Measurements from ENCODE around the gene FSIP1.

Gene FSIP1

DNA sequence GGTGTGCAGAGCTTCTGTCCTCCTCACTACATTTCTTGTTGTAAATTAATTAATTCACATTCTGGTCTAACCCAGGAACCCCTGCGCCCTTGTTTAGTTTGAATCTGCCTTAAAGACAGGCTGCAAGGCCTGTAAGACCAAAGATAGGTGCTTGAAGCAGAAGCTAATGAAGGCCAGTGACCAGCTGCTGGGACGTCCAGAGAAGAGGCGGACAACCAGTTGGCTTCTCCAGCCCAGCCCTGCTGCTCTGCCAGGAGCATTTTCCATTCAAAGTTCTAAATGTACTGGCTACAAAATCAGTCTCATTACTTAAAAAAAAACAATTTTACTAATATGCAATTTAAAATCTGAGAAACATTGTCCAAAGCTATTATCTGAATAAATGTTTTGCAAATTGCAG, 43.6 kb downstream of the FSIP1 start:
- Histone ChIP-seq H3K36me3 (ENCODE audit: low read depth) (no peaks in the 10 kb centered on the region), H3K4me1 (ENCODE audit: insufficient read depth, poor library complexity, severe bottlenecking) (no peaks in the 10 kb centered on the region), H3K9me3 (ENCODE audit: severe bottlenecking) (no peaks in the 10 kb centered on the region), H3K4me3 (ENCODE audit: severe bottlenecking) (no peak overlapping the region), H3K27me3 (ENCODE audit: insufficient read depth, poor library complexity, severe bottlenecking) (no peaks in the 10 kb centered on the region), H3K27ac (ENCODE audit: poor library complexity, severe bottlenecking) (no peak overlapping the region)
- no peak for ATAC-seq (ENCODE audit: low read depth)
- no peak for DNase-seq (ENCODE audit: low spot score)
- TF ChIP-seq, protein P1, sequence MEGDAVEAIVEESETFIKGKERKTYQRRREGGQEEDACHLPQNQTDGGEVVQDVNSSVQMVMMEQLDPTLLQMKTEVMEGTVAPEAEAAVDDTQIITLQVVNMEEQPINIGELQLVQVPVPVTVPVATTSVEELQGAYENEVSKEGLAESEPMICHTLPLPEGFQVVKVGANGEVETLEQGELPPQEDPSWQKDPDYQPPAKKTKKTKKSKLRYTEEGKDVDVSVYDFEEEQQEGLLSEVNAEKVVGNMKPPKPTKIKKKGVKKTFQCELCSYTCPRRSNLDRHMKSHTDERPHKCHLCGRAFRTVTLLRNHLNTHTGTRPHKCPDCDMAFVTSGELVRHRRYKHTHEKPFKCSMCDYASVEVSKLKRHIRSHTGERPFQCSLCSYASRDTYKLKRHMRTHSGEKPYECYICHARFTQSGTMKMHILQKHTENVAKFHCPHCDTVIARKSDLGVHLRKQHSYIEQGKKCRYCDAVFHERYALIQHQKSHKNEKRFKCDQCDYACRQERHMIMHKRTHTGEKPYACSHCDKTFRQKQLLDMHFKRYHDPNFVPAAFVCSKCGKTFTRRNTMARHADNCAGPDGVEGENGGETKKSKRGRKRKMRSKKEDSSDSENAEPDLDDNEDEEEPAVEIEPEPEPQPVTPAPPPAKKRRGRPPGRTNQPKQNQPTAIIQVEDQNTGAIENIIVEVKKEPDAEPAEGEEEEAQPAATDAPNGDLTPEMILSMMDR (IDR thresholded peaks at IDR 0.05; ENCODE audit: poor library complexity, severe bottlenecking): no peak

DNA sequence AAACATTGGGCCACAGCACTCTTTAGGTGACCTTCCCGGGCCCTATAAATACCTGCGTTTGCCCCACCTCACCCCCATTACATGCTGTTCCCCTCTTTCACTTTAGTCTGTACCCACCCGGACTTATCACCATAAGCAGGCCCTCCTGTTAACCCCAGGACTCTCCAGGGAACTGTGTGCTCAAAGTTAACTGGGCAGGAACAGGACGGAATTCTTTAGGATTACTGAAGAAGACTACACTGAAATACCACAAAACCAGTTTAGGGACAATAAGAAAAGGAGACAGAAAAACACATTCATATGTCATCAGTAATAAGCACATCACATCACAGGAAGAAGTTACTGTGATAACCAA, 45.5 kb downstream of the FSIP1 start:
- Histone ChIP-seq H3K27me3 (ENCODE audit: insufficient read depth, poor library complexity, severe bottlenecking) (no peaks in the 10 kb centered on the region), H3K4me1 (ENCODE audit: insufficient read depth, poor library complexity, severe bottlenecking) (no peaks in the 10 kb centered on the region), H3K36me3 (ENCODE audit: low read depth) (no peaks in the 10 kb centered on the region), H3K4me3 (ENCODE audit: severe bottlenecking) (no peak overlapping the region), H3K27ac (ENCODE audit: poor library complexity, severe bottlenecking) (no peak overlapping the region), H3K9me3 (ENCODE audit: severe bottlenecking) (no peaks in the 10 kb centered on the region)
- DNase-seq (ENCODE audit: low spot score) (no peak), ATAC-seq (ENCODE audit: low read depth) (no peak)
- TF ChIP-seq, protein P1 (IDR thresholded peaks at IDR 0.05; ENCODE audit: poor library complexity, severe bottlenecking): no peak

DNA sequence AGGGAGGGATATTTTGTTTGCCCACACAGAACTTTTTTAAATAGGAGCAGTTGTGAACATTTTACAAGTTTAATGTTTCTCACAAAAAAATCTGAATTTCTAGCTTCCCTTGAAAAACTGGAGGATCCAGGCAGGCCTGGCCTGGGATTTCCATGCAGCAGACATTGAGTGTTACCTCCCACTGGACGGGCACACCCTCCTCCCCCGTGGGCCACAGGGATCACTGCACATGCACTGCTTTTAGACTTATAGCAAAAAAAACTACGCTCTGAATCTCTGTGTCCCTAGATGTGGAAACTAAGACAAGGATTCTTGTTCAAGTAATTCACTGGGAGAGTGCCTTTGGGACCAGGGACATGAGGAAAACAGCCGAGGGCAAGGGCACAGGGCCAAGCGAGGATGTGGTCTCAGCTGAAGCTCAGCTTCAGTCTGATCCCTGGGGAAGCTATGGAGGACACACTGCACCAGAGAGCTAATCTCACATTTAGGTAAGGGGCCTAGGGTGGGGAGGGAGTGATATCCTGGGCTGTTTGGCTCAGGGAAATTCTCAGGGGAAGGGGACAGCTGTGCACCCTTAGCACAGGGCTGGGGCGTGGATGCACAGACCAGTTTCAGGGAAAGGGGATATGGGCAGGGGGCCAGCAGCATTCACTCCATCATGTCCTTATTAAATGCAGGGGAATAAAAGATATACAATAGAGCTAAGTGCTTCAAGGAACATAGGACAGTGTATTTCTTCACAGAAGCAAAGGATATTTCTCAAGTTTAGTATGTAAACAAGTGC, 46.0 kb downstream of the FSIP1 start:
- Histone ChIP-seq H3K27ac (ENCODE audit: poor library complexity, severe bottlenecking) (no peak overlapping the region), H3K4me1 (ENCODE audit: insufficient read depth, poor library complexity, severe bottlenecking) (no peaks in the 10 kb centered on the region), H3K4me3 (ENCODE audit: severe bottlenecking) (no peak overlapping the region), H3K27me3 (ENCODE audit: insufficient read depth, poor library complexity, severe bottlenecking) (no peaks in the 10 kb centered on the region), H3K9me3 (ENCODE audit: severe bottlenecking) (no peaks in the 10 kb centered on the region), H3K36me3 (ENCODE audit: low read depth) (no peaks in the 10 kb centered on the region)
- TF ChIP-seq, protein P1 (IDR thresholded peaks at IDR 0.05; ENCODE audit: poor library complexity, severe bottlenecking): no peak
- peak; percentile 28; the same call in 1 of the 3 replicates for ATAC-seq (ENCODE audit: low read depth)
- no peak for DNase-seq (ENCODE audit: low spot score)

DNA sequence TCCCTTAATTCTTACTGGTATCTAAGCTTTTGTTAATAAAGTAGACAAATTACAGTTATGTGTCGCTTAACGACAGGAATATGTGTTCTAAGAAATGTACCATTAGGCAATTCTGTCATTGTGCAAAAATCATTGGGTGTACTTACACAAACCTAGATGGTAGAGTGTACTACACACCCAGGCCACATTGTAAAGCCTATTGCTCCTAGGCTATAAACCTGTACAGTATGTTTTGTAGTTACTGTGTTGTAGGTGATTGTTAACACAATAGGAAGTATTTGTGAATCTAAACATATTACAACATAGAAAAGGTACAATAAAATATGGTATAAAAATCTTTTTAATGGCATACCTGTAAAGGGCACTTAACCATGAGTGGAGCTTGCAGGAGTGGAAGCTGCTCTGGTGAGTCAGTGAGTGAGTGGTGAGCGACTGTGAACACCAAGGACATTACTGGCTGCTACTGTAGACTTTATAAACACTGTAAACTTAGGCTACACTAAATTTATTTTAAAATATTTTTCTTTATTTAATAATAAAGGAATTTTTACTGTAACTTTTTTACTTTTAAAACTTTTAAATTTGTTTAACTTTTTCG, 47.4 kb downstream of the FSIP1 start:
- H3K4me3 ChIP-seq (ENCODE audit: severe bottlenecking): no peak overlapping the region
- TF ChIP-seq, protein P1 (IDR thresholded peaks at IDR 0.05; ENCODE audit: poor library complexity, severe bottlenecking): no peak

DNA sequence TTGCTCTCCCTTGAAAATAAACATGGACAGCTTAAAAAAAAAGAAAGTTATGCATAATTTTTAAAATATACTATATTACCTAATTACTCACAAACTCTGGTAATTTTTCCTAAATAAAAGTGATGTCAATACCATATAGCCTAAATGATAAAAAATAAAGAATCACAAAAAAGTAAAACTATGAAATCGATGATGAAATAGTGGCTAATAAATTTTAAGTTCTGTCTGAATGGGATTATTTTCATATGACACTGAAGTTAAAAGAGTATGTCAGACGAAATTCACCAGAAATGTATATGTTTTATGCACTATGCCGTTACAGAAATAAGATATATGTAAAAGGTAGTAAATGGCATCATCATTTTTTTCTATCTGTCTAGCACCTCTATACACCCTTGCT, 51.4 kb downstream of the FSIP1 start:
- no peak overlapping the region for H3K27ac ChIP-seq (ENCODE audit: poor library complexity, severe bottlenecking)
- H3K27me3 ChIP-seq (ENCODE audit: insufficient read depth, poor library complexity, severe bottlenecking): no peaks in the 10 kb centered on the region
- H3K9me3 ChIP-seq (ENCODE audit: severe bottlenecking): no peaks in the 10 kb centered on the region
- ATAC-seq (ENCODE audit: low read depth): no peak
- TF ChIP-seq, protein P1 (IDR thresholded peaks at IDR 0.05; ENCODE audit: poor library complexity, severe bottlenecking): no peak
- no peaks in the 10 kb centered on the region for H3K36me3 ChIP-seq (ENCODE audit: low read depth)
- DNase-seq (ENCODE audit: low spot score): no peak
- H3K4me1 ChIP-seq (ENCODE audit: insufficient read depth, poor library complexity, severe bottlenecking): no peaks in the 10 kb centered on the region
- H3K4me3 ChIP-seq (ENCODE audit: severe bottlenecking): no peak overlapping the region

More for the DNA sequence above, 47.4 kb downstream of the FSIP1 start:
- Histone ChIP-seq H3K27ac (ENCODE audit: poor library complexity, severe bottlenecking) (no peak overlapping the region), H3K4me1 (ENCODE audit: insufficient read depth, poor library complexity, severe bottlenecking) (no peaks in the 10 kb centered on the region), H3K36me3 (ENCODE audit: low read depth) (no peaks in the 10 kb centered on the region), H3K27me3 (ENCODE audit: insufficient read depth, poor library complexity, severe bottlenecking) (no peaks in the 10 kb centered on the region), H3K9me3 (ENCODE audit: severe bottlenecking) (no peaks in the 10 kb centered on the region)
- ATAC-seq (ENCODE audit: low read depth): peak; percentile 61; the same call in 2 of the 3 replicates
- DNase-seq (ENCODE audit: low spot score): no peak

Measured in RWPE2 (cell line).